T-helper 1 cell (primary cell): ENCODE data around the gene SLC22A9.

Experiments
- DNase-seq, 5 donors: peaks; one replicate each; pipeline ENCODE4 v3.0.0-alpha.2; 2012 to 2020

SLC22A9 gene

GRCh38 chr11:63445118-63445517 is 75.5 kb downstream of the SLC22A9 start:
- no peak for DNase-seq

GRCh38 chr11:63445720-63446119 is 76.1 kb downstream of the SLC22A9 start:
- no peak for DNase-seq

- DNase-seq: no peak
Measured at GRCh38 chr11:63448646-63449045, 79.1 kb downstream of the SLC22A9 start.

DNA sequence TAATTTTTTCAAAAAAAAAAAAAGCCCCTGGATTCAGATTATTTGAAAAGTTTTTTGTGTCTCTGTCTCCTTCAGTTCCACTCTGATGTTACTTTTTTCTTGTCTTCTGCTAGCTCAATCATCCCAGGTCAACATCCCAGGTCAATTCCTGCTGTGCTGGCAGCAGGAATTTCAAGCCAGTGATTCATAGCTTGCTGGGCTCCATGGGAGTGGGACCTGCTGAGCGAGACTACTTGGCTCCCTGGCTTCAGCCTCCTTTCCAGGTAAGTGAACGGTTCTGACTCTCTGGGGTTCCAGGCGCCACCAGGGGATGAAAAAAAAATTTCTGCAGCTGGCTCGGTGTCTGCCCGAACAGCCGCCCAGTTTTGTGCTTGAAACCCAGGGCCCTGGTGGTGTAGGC is 90.0 kb downstream of the SLC22A9 start:
- no peak for DNase-seq
